WTC11 (cell line): ENCODE data around the gene ELOVL2.

Experiments used
- CBFB ChIP-seq: sonication (generic); formaldehyde crosslinking; IDR thresholded peaks from 2 replicates; pipeline ENCODE4 v1.8.1; 2022; ENCODE audit warnings: mild to moderate bottlenecking, low read depth, missing genetic modification reagents
- CTCF ChIP-seq: fragments of 200-600 bp; IDR thresholded peaks from 2 replicates; pipeline ENCODE4 v1.8.0; 2022; ENCODE audit warnings: antibody characterized with exemption
- USF1 ChIP-seq: sonication (generic); formaldehyde crosslinking; IDR thresholded peaks from 2 replicates; pipeline ENCODE4 v1.8.0; 2022; ENCODE audit warnings: mild to moderate bottlenecking, missing genetic modification reagents

GRCh38 chr6:11040134-11040533 is 4.0 kb downstream of the ELOVL2 start:
- TF ChIP-seq USF1 (CRISPR knock-in tag): no peak
- TF ChIP-seq CBFB (CRISPR knock-in tag): no peak
- TF ChIP-seq CTCF: no peak
